ENCODE measurements around the gene NAA50. TPM values are rescaled to one million over a fixed set of nuclear protein-coding genes. Genes with fewer than 3 reads are reported as not detected.

NAA50 gene
- total RNA-seq, 5 donors from 2014 or later (not counting 1 experiment from before 2014, with no cell fraction given) = 49.0 to 67.1 (median 61.8) TPM

- H3K4me3 ChIP-seq (ENCODE audit: control insufficient read depth in 1 of 2, extremely low read depth in 1 of 2, low read length in 1 of 2) = peak within 1 kb of the TSS; percentile 68 to 91
- peaks cover 20 to 22% of the 10 kb centered on the region in 2 experiments for H3K4me1 ChIP-seq (ENCODE audit: control insufficient read depth in 1 of 2, extremely low read depth in 1 of 2, insufficient read depth in 2 of 2, low read length in 2 of 2)
- CTCF ChIA-PET = interaction anchor here (0.7 to 3.6 kb wide), 12 partner anchors 10 to 544 kb away, joined by 3 to 109 read pairs (median 3); partner anchors contain the start of genes CCDC191 (in 1 of the 2), GRAMD1C (in 1 of the 2), QTRT2 (in 1 of the 2) and USF3 (in 1 of the 2)
- no peaks in the 10 kb centered on the region for H3K36me3 ChIP-seq (ENCODE audit: control insufficient read depth in 2 of 2, extremely low read depth in 1 of 2, insufficient read depth in 1 of 2, low read length in 1 of 2)
- DNase-seq (peak; percentile 61 to 93 (median 76)), ATAC-seq (replicated peaks in 1 of 4) (peak; percentile 53 to 62 (median 58))
- Mint-ChIP-seq H3K36me3 (no peaks in the 10 kb centered on the region), H3K27ac (peak within 1 kb of the TSS; percentile 97 to 100), H3K4me3 (peak within 1 kb of the TSS; percentile 92 to 100 (median 95)), H3K4me1 (peaks cover 55 to 73% (median 61%) of the 10 kb centered on the region in 3 donors), H3K9me3 (no peaks in the 10 kb centered on the region), H3K27me3 (no peaks in the 10 kb centered on the region)
- peak within 1 kb of the TSS; percentile 100 for H3K27ac ChIP-seq (ENCODE audit: low read length)
- WGBS (ENCODE audit: insufficient coverage) = 0% methylated on average over 10 of the region's 34 CpGs
- no peaks in the 10 kb centered on the region for H3K9me3 ChIP-seq
- POLR2A ChIA-PET = interaction anchor here (0.5 to 2.1 kb wide), 10 partner anchors 10 to 1374 kb away, joined by 3 to 18 read pairs (median 6); partner anchors contain the start of gene USF3 (in 1 of the 2)
- H3K27me3 ChIP-seq (replicated peaks in 1 of 2; ENCODE audit: control insufficient read depth in 2 of 2, extremely low read depth in 1 of 2, insufficient read depth in 2 of 2, low read length in 1 of 2) = no peaks in the 10 kb centered on the region
Measured at GRCh38 chr3:113746548-113747282, 666 bp upstream of the NAA50 start, which contains the start of gene ATP6V1A. Gene ATP6V1A, plus strand, starts transcription at chr3:113747035. Its CDS starts 31,719 bp downstream, at chr3:113778754.

GRCh38 chr3:113744941-113745755 lies 901 bp downstream of the NAA50 start:
- Mint-ChIP-seq H3K36me3 (no peaks in the 10 kb centered on the region), H3K27ac (peak overlapping the region; percentile 97 to 100), H3K27me3 (no peaks in the 10 kb centered on the region), H3K4me3 (peak overlapping the region; percentile 92 to 100 (median 95)), H3K9me3 (no peaks in the 10 kb centered on the region), H3K4me1 (peaks cover 70 to 81% (median 76%) of the 10 kb centered on the region in 3 donors)
- no peaks in the 10 kb centered on the region for H3K9me3 ChIP-seq
- H3K36me3 ChIP-seq (ENCODE audit: control insufficient read depth in 2 of 2, extremely low read depth in 1 of 2, insufficient read depth in 1 of 2, low read length in 1 of 2) = no peaks in the 10 kb centered on the region
- ATAC-seq (replicated peaks in 1 of 4) (peak; percentile 68 to 73 (median 70)), DNase-seq (peak; percentile 48 to 93 (median 78))
- H3K4me1 ChIP-seq (ENCODE audit: control insufficient read depth in 1 of 2, extremely low read depth in 1 of 2, insufficient read depth in 2 of 2, low read length in 2 of 2) = peaks cover 23 to 27% of the 10 kb centered on the region in 2 experiments
- CTCF ChIA-PET = interaction anchor here (0.5 to 3.6 kb wide), 38 partner anchors 10 to 1184 kb away, joined by 3 to 109 read pairs (median 4); partner anchors contain the start of genes ATG3 (in 1 of the 2), GRAMD1C (in 1 of the 2), SLC35A5 (in 1 of the 2) and SPICE1 (in 1 of the 2)
- peak overlapping the region; percentile 100 for H3K27ac ChIP-seq (ENCODE audit: low read length)
- under 1% methylated on average over 25 of the region's 35 CpGs for WGBS (ENCODE audit: insufficient coverage)
- peak overlapping the region; percentile 68 to 91 for H3K4me3 ChIP-seq (ENCODE audit: control insufficient read depth in 1 of 2, extremely low read depth in 1 of 2, low read length in 1 of 2)
- POLR2A ChIA-PET = interaction anchor here (0.6 to 2.1 kb wide), 5 partner anchors 9 to 546 kb away, joined by 3 to 18 read pairs (median 4); no protein-coding TSS in a partner anchor
- no peaks in the 10 kb centered on the region for H3K27me3 ChIP-seq (replicated peaks in 1 of 2; ENCODE audit: control insufficient read depth in 2 of 2, extremely low read depth in 1 of 2, insufficient read depth in 2 of 2, low read length in 1 of 2)

- Mint-ChIP-seq H3K9me3 (no peaks in the 10 kb centered on the region), H3K27ac (peak overlapping the region; percentile 97 to 100), H3K36me3 (no peaks in the 10 kb centered on the region), H3K27me3 (no peaks in the 10 kb centered on the region), H3K4me3 (peak overlapping the region; percentile 92 to 100 (median 95)), H3K4me1 (peaks cover 68 to 76% (median 70%) of the 10 kb centered on the region in 3 donors)
- ATAC-seq (replicated peaks in 1 of 4) = no peak
- POLR2A ChIA-PET = no interaction called here
- H3K4me3 ChIP-seq (ENCODE audit: control insufficient read depth in 1 of 2, extremely low read depth in 1 of 2, low read length in 1 of 2) = no peak overlapping the region
- WGBS (ENCODE audit: insufficient coverage) = 17% methylated on average over 2 of the region's 7 CpGs
- H3K4me1 ChIP-seq (ENCODE audit: control insufficient read depth in 1 of 2, extremely low read depth in 1 of 2, insufficient read depth in 2 of 2, low read length in 2 of 2) = peaks cover 23 to 27% of the 10 kb centered on the region in 2 experiments
- DNase-seq = peak in 1 of 35 experiments; percentile 44
- H3K36me3 ChIP-seq (ENCODE audit: control insufficient read depth in 2 of 2, extremely low read depth in 1 of 2, insufficient read depth in 1 of 2, low read length in 1 of 2) = no peaks in the 10 kb centered on the region
- no peaks in the 10 kb centered on the region for H3K9me3 ChIP-seq
- CTCF ChIA-PET = interaction anchor here in 1 of 2 donors (0.8 to 1.4 kb wide), 3 partner anchors 47 to 229 kb away, joined by 3 to 4 read pairs (median 3); partner anchors contain the start of genes SPICE1 and USF3
- no peaks in the 10 kb centered on the region for H3K27me3 ChIP-seq (replicated peaks in 1 of 2; ENCODE audit: control insufficient read depth in 2 of 2, extremely low read depth in 1 of 2, insufficient read depth in 2 of 2, low read length in 1 of 2)
- peak overlapping the region; percentile 58 for H3K27ac ChIP-seq (ENCODE audit: low read length)
Measured at GRCh38 chr3:113743006-113743630, 2.9 kb downstream of the NAA50 start.

- H3K27me3 ChIP-seq (replicated peaks in 1 of 2; ENCODE audit: control insufficient read depth in 2 of 2, extremely low read depth in 1 of 2, insufficient read depth in 2 of 2, low read length in 1 of 2) = no peaks in the 10 kb centered on the region
- DNase-seq (no peak), ATAC-seq (replicated peaks in 1 of 4) (no peak)
- no peaks in the 10 kb centered on the region for H3K36me3 ChIP-seq (ENCODE audit: control insufficient read depth in 2 of 2, extremely low read depth in 1 of 2, insufficient read depth in 1 of 2, low read length in 1 of 2)
- Mint-ChIP-seq H3K9me3 (no peaks in the 10 kb centered on the region), H3K36me3 (no peaks in the 10 kb centered on the region), H3K4me1 (peaks cover 66 to 79% (median 71%) of the 10 kb centered on the region in 3 donors), H3K4me3 (no peak overlapping the region), H3K27me3 (no peaks in the 10 kb centered on the region), H3K27ac (peak overlapping the region; percentile 71 to 76)
- no CpG with 5 or more reads among the region's 1 CpG for WGBS (ENCODE audit: insufficient coverage)
- ChIA-PET POLR2A (interaction anchor here (1.1 to 1.2 kb wide), 2 partner anchors 16 to 50 kb away, joined by 3 to 4 read pairs; no protein-coding TSS in a partner anchor), CTCF (interaction anchor here in 1 of 2 donors (0.6 to 1.4 kb wide), 6 partner anchors 10 to 246 kb away, joined by 3 to 8 read pairs (median 4); no protein-coding TSS in a partner anchor)
- H3K9me3 ChIP-seq = no peaks in the 10 kb centered on the region
- H3K4me1 ChIP-seq (ENCODE audit: control insufficient read depth in 1 of 2, extremely low read depth in 1 of 2, insufficient read depth in 2 of 2, low read length in 2 of 2) = peaks cover 18 to 20% of the 10 kb centered on the region in 2 experiments
- peak overlapping the region; percentile 58 for H3K27ac ChIP-seq (ENCODE audit: low read length)
- H3K4me3 ChIP-seq (ENCODE audit: control insufficient read depth in 1 of 2, extremely low read depth in 1 of 2, low read length in 1 of 2) = no peak overlapping the region
Measured at GRCh38 chr3:113741620-113742019, 4.4 kb downstream of the NAA50 start.

GRCh38 chr3:113741086-113741485 lies 5.0 kb downstream of the NAA50 start:
- peaks cover 65 to 83% (median 77%) of the 10 kb centered on the region in 3 donors for H3K4me1 Mint-ChIP-seq
- POLR2A ChIA-PET = interaction anchor here (0.6 to 1.2 kb wide), 3 partner anchors 9 to 50 kb away, joined by 3 to 4 read pairs (median 4); no protein-coding TSS in a partner anchor

More at GRCh38 chr3:113741086-113741485, 5.0 kb downstream of the NAA50 start:
- DNase-seq (no peak), ATAC-seq (replicated peaks in 1 of 4) (no peak)
- Histone ChIP-seq H3K4me1 (ENCODE audit: control insufficient read depth in 1 of 2, extremely low read depth in 1 of 2, insufficient read depth in 2 of 2, low read length in 2 of 2) (peaks cover 20 to 21% of the 10 kb centered on the region in 2 experiments), H3K27ac (ENCODE audit: low read length) (peak overlapping the region; percentile 58), H3K27me3 (replicated peaks in 1 of 2; ENCODE audit: control insufficient read depth in 2 of 2, extremely low read depth in 1 of 2, insufficient read depth in 2 of 2, low read length in 1 of 2) (no peaks in the 10 kb centered on the region), H3K36me3 (ENCODE audit: control insufficient read depth in 2 of 2, extremely low read depth in 1 of 2, insufficient read depth in 1 of 2, low read length in 1 of 2) (no peaks in the 10 kb centered on the region), H3K4me3 (ENCODE audit: control insufficient read depth in 1 of 2, extremely low read depth in 1 of 2, low read length in 1 of 2) (no peak overlapping the region), H3K9me3 (no peaks in the 10 kb centered on the region)
- Mint-ChIP-seq H3K4me3 (no peak overlapping the region), H3K36me3 (no peaks in the 10 kb centered on the region), H3K9me3 (no peaks in the 10 kb centered on the region), H3K27me3 (no peaks in the 10 kb centered on the region), H3K27ac (peak overlapping the region; percentile 57 to 71)
- WGBS (ENCODE audit: insufficient coverage) = 38% methylated on average over 1 of the region's 5 CpGs
- CTCF ChIA-PET = interaction anchor here (0.6 to 1.4 kb wide), 7 partner anchors 10 to 1123 kb away, joined by 3 to 4 read pairs (median 3); partner anchors contain the start of gene USF3 (in 1 of the 2)
